Measurements from ENCODE around the gene ABI2. TPM values are rescaled to one million over a fixed set of nuclear protein-coding genes. Genes with fewer than 3 reads are reported as not detected.

Gene ABI2
- total RNA-seq, 3 donors from 2014 or later, result 10.5 to 64.5 (median 17.1) TPM

- intact Hi-C loops (cut with DNase I, micrococcal nuclease), result no loop called here
- H3K36me3 ChIP-seq (ENCODE audit: low read depth), result no peaks in the 10 kb centered on the region
- ATAC-seq, result no peak
- no peaks in the 10 kb centered on the region for H3K9me3 ChIP-seq
- no peak for TF ChIP-seq CTCF (IDR thresholded peaks at IDR 0.05)
- DNase-seq, result no peak
- no peak overlapping the region for H3K4me3 ChIP-seq
- no peaks in the 10 kb centered on the region for H3K4me1 ChIP-seq (ENCODE audit: low read depth)
Measured at GRCh38 chr2:203436496-203436895, 108.3 kb downstream of the ABI2 start.

GRCh38 chr2:203437511-203437910, 109.3 kb downstream of the ABI2 start:
- no peaks in the 10 kb centered on the region for H3K4me1 ChIP-seq (ENCODE audit: low read depth)
- H3K4me3 ChIP-seq, result no peak overlapping the region
- peaks cover 2% of the 10 kb centered on the region for H3K36me3 ChIP-seq (ENCODE audit: low read depth)
- ATAC-seq (no peak), DNase-seq (no peak)
- intact Hi-C loops (cut with DNase I, micrococcal nuclease), result no loop called here
- no peaks in the 10 kb centered on the region for H3K9me3 ChIP-seq
- no peak for TF ChIP-seq CTCF (IDR thresholded peaks at IDR 0.05)

- DNase-seq, result no peak
- no peak for TF ChIP-seq CTCF (IDR thresholded peaks at IDR 0.05)
- intact Hi-C loops (cut with DNase I, micrococcal nuclease), result no loop called here
- no peaks in the 10 kb centered on the region for H3K9me3 ChIP-seq
- H3K4me1 ChIP-seq (ENCODE audit: low read depth), result no peaks in the 10 kb centered on the region
- no peak overlapping the region for H3K4me3 ChIP-seq
- peak; percentile 41 for ATAC-seq
- H3K36me3 ChIP-seq (ENCODE audit: low read depth), result peaks cover 5% of the 10 kb centered on the region
Measured at GRCh38 chr2:203438528-203438927, 110.3 kb downstream of the ABI2 start.

- DNase-seq (no peak), ATAC-seq (no peak)
- no peaks in the 10 kb centered on the region for H3K4me1 ChIP-seq (ENCODE audit: low read depth)
- no peak for TF ChIP-seq CTCF (IDR thresholded peaks at IDR 0.05)
- intact Hi-C loops (cut with DNase I, micrococcal nuclease), result no loop called here
- H3K4me3 ChIP-seq, result no peak overlapping the region
- H3K36me3 ChIP-seq (ENCODE audit: low read depth), result peaks cover 5% of the 10 kb centered on the region
- H3K9me3 ChIP-seq, result no peaks in the 10 kb centered on the region
Measured at GRCh38 chr2:203440671-203441070, 112.5 kb downstream of the ABI2 start.

GRCh38 chr2:203441463-203441862, 113.3 kb downstream of the ABI2 start:
- no peak for TF ChIP-seq CTCF (IDR thresholded peaks at IDR 0.05)
- intact Hi-C loops (cut with DNase I, micrococcal nuclease), result no loop called here
- no peak for ATAC-seq
- Histone ChIP-seq H3K36me3 (ENCODE audit: low read depth) (peaks cover 5% of the 10 kb centered on the region), H3K4me3 (no peak overlapping the region), H3K9me3 (no peaks in the 10 kb centered on the region), H3K4me1 (ENCODE audit: low read depth) (no peaks in the 10 kb centered on the region)
- no peak for DNase-seq

GRCh38 chr2:203442463-203442862, 114.3 kb downstream of the ABI2 start:
- peaks cover 5% of the 10 kb centered on the region for H3K36me3 ChIP-seq (ENCODE audit: low read depth)
- no peak for ATAC-seq
- TF ChIP-seq CTCF (IDR thresholded peaks at IDR 0.05), result no peak
- H3K4me1 ChIP-seq (ENCODE audit: low read depth), result no peaks in the 10 kb centered on the region
- H3K9me3 ChIP-seq, result no peaks in the 10 kb centered on the region
- intact Hi-C loops (cut with DNase I, micrococcal nuclease), result no loop called here
- no peak for DNase-seq
- H3K4me3 ChIP-seq, result no peak overlapping the region
